Posterior cingulate gyrus (tissue), 11 donors: ENCODE data around the gene MKRN1.
A peak's percentile ranks its signal among the peaks of the same experiment; 100 is the strongest.
"Not testable (repeated sequence)": the region's sequence is repeated elsewhere in the genome, so short reads cannot be mapped to it uniquely, and the experiment has no call there.

Source experiments
- DNase-seq, 10 donors: peaks; one replicate each; pipeline versions ENCODE4 v3.0.0 to v3.0.0-alpha.2; 2020 to 2021; ENCODE audit warnings: mixed read lengths in 3 of 10
- intact Hi-C: fragments of 100-400 bp; cut with DNase I; formaldehyde crosslinking; loops from one replicate; pipeline ENCODE4 v1.15.1; 2023

MKRN1 gene

DNA sequence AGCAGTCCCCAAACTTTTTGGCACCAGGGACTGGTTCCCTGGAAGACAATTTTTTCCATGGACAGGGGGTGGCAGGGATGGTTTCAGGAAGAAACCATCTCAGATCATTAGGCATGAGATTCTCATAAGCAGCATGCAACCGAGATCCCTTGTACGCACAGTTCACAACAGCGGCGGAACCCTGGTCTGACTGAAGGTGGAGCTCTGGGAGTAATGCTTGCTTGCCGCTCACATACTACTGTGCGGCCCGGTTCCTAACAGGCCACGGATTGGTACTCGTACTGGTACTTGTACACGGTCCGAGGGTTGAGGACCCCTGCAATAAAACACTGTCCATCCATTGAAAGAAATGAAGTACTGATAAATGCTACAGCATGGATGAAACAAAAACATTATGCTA lies 32.8 kb downstream of the MKRN1 start:
- intact Hi-C loops, result no loop called here
- DNase-seq, result peak in 1 of 10 donors; percentile 29

DNA sequence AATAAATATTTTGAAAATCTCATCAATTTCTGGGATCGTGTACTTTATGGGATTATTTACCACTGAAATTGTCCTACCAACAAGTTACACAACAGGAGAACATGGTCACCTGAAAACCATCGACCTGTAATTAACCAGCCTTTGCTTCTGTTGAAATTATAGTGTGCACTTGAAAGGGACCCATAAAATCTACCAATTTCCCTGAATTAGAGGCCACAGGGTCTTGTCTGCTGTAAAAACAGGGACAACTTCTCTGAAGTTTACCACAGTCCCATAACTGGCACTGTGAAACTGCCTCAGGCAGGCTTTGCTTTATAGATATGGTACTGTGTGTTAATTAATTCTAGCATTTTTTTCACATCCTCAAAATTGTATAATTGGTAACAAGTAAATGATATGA lies 37.8 kb downstream of the MKRN1 start:
- intact Hi-C loops, result no loop called here
- DNase-seq, result no peak

DNA sequence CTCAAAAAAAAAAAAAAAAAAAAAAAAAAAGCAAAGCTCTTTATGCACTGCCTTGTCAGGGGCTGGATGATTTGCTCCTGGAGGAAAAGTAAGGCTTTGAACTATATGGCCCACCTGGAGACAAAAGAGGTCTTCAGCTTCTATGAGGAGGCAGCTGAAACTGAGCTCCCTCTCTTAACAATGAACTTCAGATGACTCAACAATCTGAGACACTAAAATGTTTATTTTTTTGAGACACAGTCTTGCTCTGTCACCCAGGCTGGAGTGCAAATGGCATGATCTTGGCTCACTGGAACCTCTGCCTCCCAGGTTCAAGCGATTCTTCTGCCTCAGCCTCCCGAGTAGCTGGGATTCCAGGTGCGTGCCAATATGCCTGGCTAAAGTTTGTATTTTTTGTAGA lies 38.7 kb downstream of the MKRN1 start:
- intact Hi-C loops, result no loop called here
- DNase-seq, result no peak

DNA sequence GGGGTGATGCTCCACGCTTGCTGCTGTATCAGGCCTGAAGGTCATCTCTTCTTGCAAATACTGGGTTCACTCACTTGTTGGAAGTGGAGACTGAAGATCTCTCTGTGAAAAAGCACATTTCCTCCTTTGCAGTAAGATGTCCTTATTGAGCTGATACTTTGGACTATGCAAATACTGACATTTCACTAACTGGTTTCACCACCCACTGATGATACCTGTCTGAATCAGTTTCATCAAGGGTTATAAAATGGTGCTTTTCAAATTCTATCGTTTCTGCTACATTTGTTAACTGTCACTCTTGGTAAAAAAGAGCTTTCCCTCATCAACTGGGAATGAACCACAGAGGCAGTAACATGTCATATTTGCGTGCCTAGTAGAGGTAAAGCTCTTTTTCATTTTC lies 39.9 kb downstream of the MKRN1 start:
- intact Hi-C loops, result no loop called here
- no peak for DNase-seq

DNA sequence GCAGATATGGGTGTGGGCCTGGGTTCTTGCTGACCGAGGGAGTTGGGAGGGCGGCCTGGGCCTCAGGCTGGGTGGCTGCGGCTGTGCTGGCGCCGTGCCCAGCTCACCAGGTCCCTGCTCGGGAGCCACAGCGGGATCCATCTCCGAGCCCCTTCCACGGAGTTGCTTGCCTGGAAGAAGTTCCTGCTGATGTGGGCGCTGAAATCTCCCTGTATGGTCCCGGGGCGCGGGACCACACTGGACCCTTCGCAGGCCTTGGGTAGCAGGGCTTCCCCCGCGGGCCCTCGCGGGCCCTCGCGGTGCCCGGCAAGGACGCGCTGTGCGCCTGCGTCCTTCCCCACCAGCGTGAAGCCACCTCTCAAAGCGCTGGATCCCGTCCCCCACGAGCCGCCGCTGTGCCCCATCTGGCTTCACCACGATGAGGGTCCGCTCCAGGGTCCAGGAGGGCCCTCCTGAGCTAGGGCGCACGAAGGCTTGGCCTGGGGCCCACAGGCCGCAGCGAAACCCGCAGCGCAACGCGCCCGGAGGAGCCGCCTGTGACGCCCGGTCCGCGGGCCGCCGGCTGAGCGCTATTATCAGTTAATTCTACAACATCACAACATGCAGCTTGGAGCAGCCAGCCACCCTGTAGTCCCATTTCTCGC lies 43.9 kb downstream of the MKRN1 start:
- peak in 2 of 10 donors; percentile 70 to 88 for DNase-seq

DNA sequence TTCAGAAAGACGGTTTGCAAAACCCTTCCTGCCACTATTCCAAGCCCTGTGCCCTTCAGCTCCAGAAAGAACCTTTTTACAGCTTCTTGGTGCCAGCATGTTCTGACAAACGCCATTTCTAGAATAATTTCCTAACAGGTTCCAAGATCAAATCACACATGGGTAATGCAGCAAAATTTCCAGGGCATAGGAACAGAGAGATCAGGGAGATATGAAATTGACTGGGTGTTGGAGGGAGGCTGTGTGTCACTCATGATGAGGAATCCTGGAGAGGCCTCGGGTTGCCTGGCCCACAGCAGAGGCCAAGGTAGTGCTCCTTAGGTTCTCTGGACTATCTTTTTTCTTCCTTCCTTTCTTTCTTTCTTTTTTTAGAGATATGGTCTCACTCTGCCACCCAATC lies 45.9 kb downstream of the MKRN1 start:
- intact Hi-C loops, result no loop called here
- DNase-seq, result peak in 2 of 10 donors; percentile 4 to 22

More for the DNA sequence above, 43.9 kb downstream of the MKRN1 start:
- intact Hi-C loops, result no loop called here

DNA sequence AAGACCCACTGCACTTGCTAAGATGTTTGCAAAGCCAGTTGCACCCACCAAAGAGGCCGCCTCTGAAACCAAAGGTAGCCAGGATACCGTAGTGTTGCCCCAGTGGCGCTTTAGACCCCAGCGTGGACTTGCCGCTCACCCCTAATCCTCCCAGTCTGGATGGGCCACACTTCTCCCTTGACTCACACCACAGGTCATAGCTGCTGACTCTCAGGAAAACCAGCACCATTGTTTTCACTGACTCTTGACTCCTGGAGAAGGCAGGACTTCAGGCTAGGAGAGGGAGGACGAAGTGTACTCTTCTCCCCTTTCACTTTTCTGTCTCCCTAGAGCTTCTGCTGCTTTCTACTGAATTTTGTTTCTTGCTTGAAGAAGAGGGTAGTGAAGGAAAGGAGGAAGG lies 53.2 kb downstream of the MKRN1 start:
- no peak for DNase-seq
- intact Hi-C loops, result no loop called here

DNA sequence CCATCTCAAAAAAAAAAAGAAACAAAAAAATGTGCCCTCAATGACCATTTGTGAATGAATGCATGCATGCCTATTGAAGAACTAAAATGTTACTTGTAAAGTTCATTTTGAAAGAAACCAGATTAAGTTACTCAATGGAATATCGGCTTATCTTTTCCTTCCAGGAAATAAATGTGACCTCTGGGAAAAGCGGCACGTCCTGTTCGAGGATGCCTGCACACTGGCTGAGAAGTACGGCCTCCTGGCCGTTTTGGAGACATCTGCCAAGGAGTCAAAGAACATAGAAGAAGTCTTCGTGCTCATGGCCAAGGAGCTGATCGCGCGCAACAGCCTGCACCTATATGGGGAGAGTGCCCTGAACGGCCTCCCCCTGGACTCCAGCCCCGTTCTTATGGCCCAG lies 53.6 kb downstream of the MKRN1 start:
- DNase-seq, result peak in 2 of 10 donors; percentile 40 to 42
- intact Hi-C loops, result no loop called here

DNA sequence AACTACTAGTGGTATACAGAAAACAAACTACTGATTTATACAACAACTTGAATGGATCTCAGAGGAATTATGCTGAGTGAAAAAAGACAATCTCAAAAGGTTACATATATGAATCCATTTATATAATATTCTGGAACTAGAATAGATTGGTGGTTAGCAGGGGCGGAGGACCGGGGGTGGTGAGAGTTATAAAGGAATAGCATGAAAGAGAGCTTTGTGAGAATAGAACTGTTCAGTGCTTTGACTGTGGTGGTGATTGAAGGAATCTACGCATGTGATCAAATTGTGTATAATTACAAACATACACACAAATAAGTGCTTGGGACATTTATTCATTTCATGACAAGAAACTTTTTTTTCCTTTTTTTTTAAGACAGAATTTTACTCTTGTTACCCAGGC lies 55.8 kb downstream of the MKRN1 start:
- intact Hi-C loops, result no loop called here
- peak in 2 of 10 donors; percentile 18 to 46 for DNase-seq

DNA sequence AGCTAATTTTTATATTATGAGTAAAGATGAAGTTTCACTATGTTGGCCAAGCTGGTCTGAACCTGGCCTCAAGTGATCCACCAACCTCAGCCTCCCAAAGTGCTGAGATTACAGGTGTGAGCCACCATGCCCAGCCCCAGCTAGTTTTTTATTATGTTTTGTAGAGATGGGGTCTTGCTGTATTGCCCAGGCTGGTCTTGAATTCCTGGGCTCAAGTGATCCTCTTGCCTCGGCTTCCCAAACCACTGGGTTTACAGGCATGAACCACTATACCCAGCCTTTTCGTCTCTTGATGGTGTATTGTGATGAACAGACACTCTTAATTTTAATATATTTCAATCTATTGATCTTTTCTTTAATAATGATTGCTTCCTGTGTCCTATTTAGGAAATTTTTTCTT lies 57.8 kb downstream of the MKRN1 start:
- DNase-seq, result peak in 2 of 10 donors; percentile 21 to 26
- intact Hi-C loops, result no loop called here

DNA sequence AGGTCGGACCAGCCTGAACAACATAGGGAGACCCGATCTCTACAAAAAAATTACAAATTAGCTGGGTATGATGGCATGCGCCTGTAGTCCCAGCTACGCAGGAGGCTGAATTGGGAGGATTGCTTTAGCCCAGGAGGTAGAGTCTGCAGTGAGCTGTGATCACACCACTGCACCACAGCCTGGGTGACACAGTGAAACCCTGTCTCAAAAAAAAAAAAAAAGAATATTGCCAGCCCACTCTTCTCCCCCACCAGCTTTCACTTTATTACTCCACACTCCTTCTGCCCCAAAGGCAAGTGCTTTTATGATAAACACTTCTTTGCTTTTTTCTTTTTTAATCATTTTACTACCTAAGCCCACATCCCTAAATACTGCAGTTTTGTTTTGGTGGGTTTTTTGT lies 60.7 kb downstream of the MKRN1 start:
- intact Hi-C loops, result no loop called here
- DNase-seq, result peak in 2 of 10 donors; percentile 3 to 12

DNA sequence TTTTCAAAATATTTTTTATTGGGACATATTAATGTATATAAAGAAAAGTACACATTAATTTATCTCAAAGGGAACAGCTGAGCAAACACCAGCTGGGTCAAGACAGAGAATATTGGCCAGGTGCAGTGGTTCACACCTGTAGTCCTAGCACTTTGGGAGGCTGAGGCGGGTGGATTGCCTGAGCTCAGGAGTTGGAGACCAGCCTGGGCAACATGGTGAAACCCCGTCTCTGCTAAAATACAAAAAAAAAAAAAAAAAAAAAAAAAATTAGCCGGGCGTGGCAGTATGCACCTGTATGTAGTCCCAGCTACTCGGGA lies 61.2 kb downstream of the MKRN1 start:
- peak in 2 of 10 donors; percentile 11 to 24 for DNase-seq
- intact Hi-C loops, result not testable (repeated sequence)

DNA sequence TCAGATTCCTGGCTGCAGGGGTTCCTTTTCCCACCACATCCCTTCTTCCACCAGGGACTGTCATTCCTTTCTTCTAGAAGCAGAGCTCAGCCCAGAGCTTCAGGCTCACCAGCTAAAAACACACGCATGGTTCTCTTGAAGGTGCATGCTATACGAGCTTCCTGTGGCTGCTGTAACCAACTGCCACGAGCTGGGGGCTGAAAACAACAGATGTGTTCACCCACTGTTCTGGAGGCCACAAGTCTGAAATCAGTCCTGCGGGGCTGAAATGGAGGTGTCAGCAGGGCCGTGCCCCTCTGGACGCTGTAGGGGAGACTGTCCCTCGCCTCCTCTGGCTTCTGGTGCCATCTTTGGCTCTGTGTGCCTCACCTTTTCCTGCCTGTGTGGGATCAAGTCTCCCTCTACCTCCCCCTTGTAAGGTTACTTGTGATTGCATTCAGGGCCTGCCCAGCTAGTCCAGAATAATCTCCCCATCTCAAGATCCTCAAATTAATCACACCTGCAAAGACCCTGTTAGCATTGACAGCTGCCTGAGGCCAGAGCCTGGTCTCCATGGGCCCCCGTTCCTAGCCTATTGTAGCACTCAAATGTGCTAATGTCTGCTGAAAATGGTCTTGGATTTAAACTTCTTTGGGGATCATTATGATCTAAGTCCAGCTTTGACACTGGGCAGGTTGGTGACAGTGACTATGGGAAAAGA lies 61.7 kb downstream of the MKRN1 start:
- peak in 2 of 10 donors; percentile 46 to 59 for DNase-seq
- intact Hi-C loops, result no loop called here

DNA sequence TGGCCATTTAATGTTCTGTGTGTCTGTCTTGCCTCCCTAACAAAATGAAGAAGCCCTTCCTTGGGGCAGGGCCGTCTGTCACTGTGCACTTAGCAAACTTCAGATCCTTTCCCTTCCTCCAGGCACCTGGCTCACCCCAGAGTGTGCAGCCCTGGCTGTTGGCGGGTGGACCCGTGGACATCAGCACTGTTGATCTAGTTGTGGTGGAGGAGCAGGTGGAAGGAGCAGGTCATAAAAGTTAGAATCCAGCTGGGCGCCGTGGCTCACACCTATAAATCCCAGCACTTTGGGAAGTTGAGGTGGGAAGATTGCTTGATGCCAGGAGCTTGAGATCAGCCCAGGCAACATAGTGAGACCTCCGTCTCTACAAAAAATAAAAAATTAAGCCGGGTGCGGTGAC lies 62.7 kb downstream of the MKRN1 start:
- DNase-seq, result peak in 2 of 10 donors; percentile 55 to 59
- intact Hi-C loops, result no loop called here

DNA sequence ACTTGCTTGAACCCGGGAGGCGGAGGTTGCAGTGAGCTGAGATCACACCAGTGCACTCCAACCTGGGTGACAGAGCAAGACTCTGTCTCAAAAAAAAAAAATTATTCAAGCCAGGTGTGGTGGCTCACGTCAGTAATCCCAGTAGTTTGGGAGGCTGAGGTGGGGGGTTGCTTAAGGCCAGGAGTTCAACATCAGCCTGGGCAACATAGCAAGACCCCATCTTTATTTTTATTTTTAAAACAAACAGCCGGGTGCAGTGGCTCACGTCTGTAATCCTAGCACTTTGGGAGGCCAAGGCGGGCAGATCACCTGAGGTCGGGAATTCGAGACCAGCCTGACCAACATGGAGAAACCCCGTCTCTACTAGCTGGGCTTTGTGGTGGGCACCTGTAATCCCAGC lies 63.5 kb downstream of the MKRN1 start:
- intact Hi-C loops, result not testable (repeated sequence)
- peak in 2 of 10 donors; percentile 17 to 39 for DNase-seq

DNA sequence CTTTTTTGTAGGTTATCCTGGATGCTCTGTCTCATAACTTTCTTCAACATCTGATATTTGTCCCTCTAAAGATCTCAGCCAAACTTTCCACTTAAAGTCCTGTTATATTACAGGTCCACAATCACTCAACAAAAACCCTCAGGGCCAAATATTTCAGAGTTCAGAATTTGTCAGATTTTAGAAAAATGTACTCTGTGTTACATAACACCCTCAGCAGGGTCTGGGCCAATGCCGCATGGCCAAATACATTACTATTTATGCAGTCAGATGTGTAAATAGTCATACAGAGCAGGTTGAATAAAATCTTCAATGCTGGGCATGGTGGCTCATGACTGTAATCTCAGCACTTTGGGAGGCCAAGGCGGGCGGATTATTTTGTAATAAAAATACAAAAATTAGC lies 63.9 kb downstream of the MKRN1 start:
- intact Hi-C loops, result no loop called here
- peak in 2 of 10 donors; percentile 2 to 18 for DNase-seq

DNA sequence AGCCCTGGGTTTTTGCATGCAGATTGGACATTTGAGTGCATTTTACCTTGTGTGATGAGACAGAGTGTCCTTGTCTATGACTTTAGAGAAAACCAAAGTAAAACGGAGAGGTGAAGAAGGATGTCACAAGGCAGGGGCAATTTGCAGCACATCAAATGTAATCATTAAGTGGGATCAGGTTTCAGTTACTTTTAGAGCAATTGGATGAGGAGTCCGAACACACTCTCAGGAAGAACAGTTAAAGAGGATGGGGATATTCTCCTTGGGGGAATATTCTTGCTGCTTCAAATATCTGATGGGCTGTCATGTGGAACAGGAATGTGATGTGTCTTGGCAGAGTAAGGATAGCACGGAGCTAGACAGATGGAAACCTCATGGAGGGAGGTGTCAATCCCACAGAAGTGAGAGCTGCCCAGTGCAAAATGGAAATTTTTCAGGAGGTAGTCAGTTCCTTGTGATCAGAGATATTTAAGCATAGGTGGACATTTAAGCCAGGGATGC lies 74.7 kb downstream of the MKRN1 start:
- intact Hi-C loops, result no loop called here
- DNase-seq, result no peak

DNA sequence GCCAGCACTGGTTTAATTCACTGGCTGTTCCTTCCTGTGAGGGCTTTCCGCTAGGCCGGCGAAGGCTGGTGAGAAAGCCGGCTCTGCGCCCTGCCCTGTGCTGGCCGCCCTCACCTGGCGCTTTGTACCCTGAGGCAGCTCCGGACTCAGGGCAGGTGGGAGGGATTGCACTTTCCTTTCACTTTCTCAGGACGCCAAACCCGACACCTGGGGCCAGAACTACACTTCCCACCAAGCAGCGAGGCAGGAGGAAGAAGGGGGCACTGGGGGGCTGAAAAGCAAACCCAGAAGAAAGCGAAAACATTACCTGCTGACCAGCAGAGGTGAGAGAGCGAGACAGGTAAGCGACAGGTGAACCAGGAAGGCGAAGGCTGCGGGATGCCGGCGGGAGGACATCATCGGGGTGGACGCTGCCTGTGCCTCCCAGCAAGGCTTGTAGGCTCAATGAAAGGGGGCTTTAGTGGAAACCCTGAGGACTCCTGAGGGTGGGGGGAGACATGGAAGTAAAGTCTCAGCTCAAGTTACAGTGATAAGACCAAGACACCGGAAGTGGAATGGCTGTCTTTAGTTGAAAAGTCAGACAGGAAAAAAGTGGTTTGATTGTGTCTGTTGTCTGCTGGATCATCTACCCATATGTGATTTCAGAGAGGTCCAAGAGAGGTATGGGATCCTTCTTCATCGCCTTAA lies 75.3 kb downstream of the MKRN1 start, which contains the start of gene RAB19:
TSS of gene RAB19 (plus strand) at position 181 of the 687 bp plus-strand sequence. CDS start 3,589 bp downstream, outside the sequence.
- peak in 1 of 10 donors; percentile 26 for DNase-seq
- intact Hi-C loops, result no loop called here
